BLaER1 treated with 17β-estradiol and CSF1 and Interleukin-3, amounts not matched to agents 10 nM and 100 nM (cell line): Measurements from ENCODE around the gene GSS.

ENCODE experiments used
- H3K27ac ChIP-seq, 11 experiments: shearing (Covaris generic); formaldehyde crosslinking; 2 replicates each; pipeline ENCODE4 v1.8.1; 2022
- H3K27me3 ChIP-seq, 11 experiments: shearing (Covaris generic); formaldehyde crosslinking; 2 replicates each; pipeline ENCODE4 v1.8.1; 2022
- H3K36me3 ChIP-seq, 11 experiments: shearing (Covaris generic); formaldehyde crosslinking; 2 replicates each; pipeline ENCODE4 v1.8.1; 2022
- H3K4me1 ChIP-seq, 10 experiments: shearing (Covaris generic); formaldehyde crosslinking; 2 replicates each; pipeline ENCODE4 v1.8.1; 2022
- H3K4me2 ChIP-seq, 11 experiments: shearing (Covaris generic); formaldehyde crosslinking; 2 replicates each; pipeline ENCODE4 v1.8.1; 2022
- H3K4me3 ChIP-seq, 10 experiments: shearing (Covaris generic); formaldehyde crosslinking; 2 replicates each; pipeline ENCODE4 v1.8.1; 2022
- H3K9ac ChIP-seq, 11 experiments: shearing (Covaris generic); formaldehyde crosslinking; 2 replicates each; pipeline ENCODE4 v1.8.1; 2022
- H3K9me3 ChIP-seq, 11 experiments: shearing (Covaris generic); formaldehyde crosslinking; replicated peaks in 1 of 11; 2 replicates each; pipeline ENCODE4 v1.8.1; 2022
- H4K20me1 ChIP-seq, 11 experiments: shearing (Covaris generic); formaldehyde crosslinking; 2 replicates each; pipeline ENCODE4 v1.8.1; 2022
- Cebpa-rat ChIP-seq, 11 experiments: shearing (Covaris generic); IDR thresholded peaks; 2 replicates each; pipeline ENCODE4 v1.8.1; 2022

The GSS gene

GRCh38 chr20:34987288-34988190, 31.9 kb upstream of the GSS start:
- Histone ChIP-seq H4K20me1 (peaks cover 0 to 26% (median 0%) of the 10 kb centered on the region in 11 experiments; a peak in 4 of 22 replicates), H3K27me3 (no peaks in the 10 kb centered on the region), H3K4me3 (no peak overlapping the region), H3K4me2 (no peak overlapping the region), H3K36me3 (no peaks in the 10 kb centered on the region), H3K27ac (no peak overlapping the region), H3K4me1 (peaks cover 4 to 14% (median 11%) of the 10 kb centered on the region in 10 experiments; a peak in 16 of 20 replicates), H3K9ac (no peak overlapping the region), H3K9me3 (no peaks in the 10 kb centered on the region)
- no peak for TF ChIP-seq Cebpa-rat (IDR thresholded peaks at IDR 0.05)

GRCh38 chr20:34986311-34987287, 31.0 kb upstream of the GSS start:
- Histone ChIP-seq H3K9me3 (no peaks in the 10 kb centered on the region), H3K36me3 (no peaks in the 10 kb centered on the region), H4K20me1 (peaks cover 0 to 26% (median 0%) of the 10 kb centered on the region in 11 experiments; a peak in 3 of 22 replicates), H3K4me2 (no peak overlapping the region), H3K4me3 (no peak overlapping the region), H3K4me1 (peaks cover 4 to 14% (median 11%) of the 10 kb centered on the region in 10 experiments; a peak in 16 of 20 replicates), H3K27me3 (no peaks in the 10 kb centered on the region), H3K9ac (no peak overlapping the region), H3K27ac (no peak overlapping the region)
- no peak for TF ChIP-seq Cebpa-rat (IDR thresholded peaks at IDR 0.05)

GRCh38 chr20:34985461-34986310, 30.1 kb upstream of the GSS start:
- peaks cover 4 to 14% (median 11%) of the 10 kb centered on the region in 10 experiments; a peak in 16 of 20 replicates for H3K4me1 ChIP-seq
- no peak overlapping the region for H3K27ac ChIP-seq
- H3K27me3 ChIP-seq, result no peaks in the 10 kb centered on the region
- no peaks in the 10 kb centered on the region for H3K36me3 ChIP-seq
- peaks cover 0 to 20% (median 0%) of the 10 kb centered on the region in 11 experiments; a peak in 3 of 22 replicates for H4K20me1 ChIP-seq
- no peak overlapping the region for H3K9ac ChIP-seq
- H3K4me3 ChIP-seq, result no peak overlapping the region
- no peak overlapping the region for H3K4me2 ChIP-seq
- no peaks in the 10 kb centered on the region for H3K9me3 ChIP-seq
- TF ChIP-seq Cebpa-rat (IDR thresholded peaks at IDR 0.05), result no peak

- Histone ChIP-seq H4K20me1 (peaks cover 0 to 14% (median 0%) of the 10 kb centered on the region in 11 experiments; a peak in 2 of 22 replicates), H3K4me2 (no peak overlapping the region), H3K4me3 (no peak overlapping the region), H3K9me3 (no peaks in the 10 kb centered on the region), H3K4me1 (peaks cover 4 to 14% (median 11%) of the 10 kb centered on the region in 10 experiments; a peak in 16 of 20 replicates), H3K9ac (no peak overlapping the region), H3K36me3 (no peaks in the 10 kb centered on the region), H3K27me3 (no peaks in the 10 kb centered on the region), H3K27ac (no peak overlapping the region)
- TF ChIP-seq Cebpa-rat (IDR thresholded peaks at IDR 0.05), result no peak
Observed at GRCh38 chr20:34984756-34985261, 29.2 kb upstream of the GSS start.

- peaks cover 4 to 14% (median 11%) of the 10 kb centered on the region in 10 experiments; a peak in 16 of 20 replicates for H3K4me1 ChIP-seq
- H3K36me3 ChIP-seq, result no peaks in the 10 kb centered on the region
- H3K4me3 ChIP-seq, result no peak overlapping the region
- no peak overlapping the region for H3K27ac ChIP-seq
- H4K20me1 ChIP-seq, result peaks cover 0 to 14% (median 0%) of the 10 kb centered on the region in 11 experiments; a peak in 2 of 22 replicates
- no peaks in the 10 kb centered on the region for H3K9me3 ChIP-seq
- no peak overlapping the region for H3K9ac ChIP-seq
- TF ChIP-seq Cebpa-rat (IDR thresholded peaks at IDR 0.05), result no peak
- peak overlapping the region in 9 of 11 experiments; percentile 37 to 60 (median 51); a peak in 15 of 22 replicates for H3K4me2 ChIP-seq
- H3K27me3 ChIP-seq, result no peaks in the 10 kb centered on the region
Observed at GRCh38 chr20:34983995-34984735, 28.6 kb upstream of the GSS start.

GRCh38 chr20:34983089-34983820, 27.6 kb upstream of the GSS start:
- H3K4me3 ChIP-seq, result no peak overlapping the region
- no peaks in the 10 kb centered on the region for H3K36me3 ChIP-seq
- no peaks in the 10 kb centered on the region for H3K27me3 ChIP-seq
- H3K9ac ChIP-seq, result 0 out of 22 replicates have a peak overlapping the region, but pooled peaks of 1 of the 11 experiments have one; percentile 8
- TF ChIP-seq Cebpa-rat (IDR thresholded peaks at IDR 0.05), result no peak
- no peak overlapping the region for H3K27ac ChIP-seq
- H3K9me3 ChIP-seq, result no peaks in the 10 kb centered on the region
- H3K4me2 ChIP-seq, result peak overlapping the region in 10 of 11 experiments; percentile 3 to 60 (median 50); a peak in 15 of 22 replicates
- peaks cover 4 to 18% (median 12%) of the 10 kb centered on the region in 10 experiments; a peak in 16 of 20 replicates for H3K4me1 ChIP-seq
- H4K20me1 ChIP-seq, result peaks cover 0 to 11% (median 0%) of the 10 kb centered on the region in 11 experiments; a peak in 2 of 22 replicates
